Hepatic stellate cell (primary cell): ENCODE measurements around the gene MGARP.

Source experiments
- DNase-seq: peaks from one replicate; pipeline ENCODE4 v3.0.0; 2011; ENCODE audit warnings: low spot score

The MGARP gene

DNA sequence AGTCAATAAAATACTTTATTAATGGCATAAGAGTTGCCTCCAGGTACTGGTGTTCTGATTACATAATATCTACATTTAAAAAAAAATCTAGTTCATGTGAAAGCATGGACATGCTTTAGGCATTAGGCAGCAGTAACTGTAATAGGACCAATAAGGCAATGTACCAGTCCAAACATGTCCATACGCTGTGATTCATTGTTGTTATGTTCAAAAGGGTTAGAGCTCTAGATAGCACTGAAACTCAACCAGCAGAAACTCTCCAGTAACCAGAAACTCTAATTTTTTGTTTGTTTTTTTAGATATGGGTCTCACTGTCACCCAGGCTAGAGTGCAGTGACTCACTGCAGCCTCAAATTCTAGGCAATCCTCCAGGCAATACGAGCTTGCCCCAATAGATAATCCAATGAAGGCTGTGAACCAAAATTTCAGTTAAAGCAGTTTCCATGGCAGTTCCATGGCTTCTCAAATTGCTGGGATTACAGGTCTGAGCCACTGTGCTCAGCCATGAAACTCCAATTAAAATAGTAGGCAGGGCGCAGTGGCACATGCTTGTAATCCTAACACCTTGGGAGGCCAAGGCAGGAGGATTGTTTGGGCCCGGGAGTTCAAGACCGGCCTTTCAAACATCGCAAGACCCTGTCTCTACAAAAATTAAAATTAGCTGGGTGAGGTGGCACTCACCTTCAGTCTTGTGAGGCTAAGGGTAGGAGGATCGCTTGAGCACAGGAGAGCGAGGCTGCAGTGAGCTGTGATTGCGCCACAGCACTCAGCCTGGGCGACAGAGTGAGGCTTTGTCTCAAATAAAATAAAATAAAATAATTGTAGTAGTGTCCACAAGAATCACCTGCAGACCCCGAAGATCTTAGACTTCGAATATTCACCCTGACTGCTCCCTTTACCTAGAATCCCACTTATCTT is 36.3 kb downstream of the MGARP start:
- peak; percentile 81 for DNase-seq

DNA sequence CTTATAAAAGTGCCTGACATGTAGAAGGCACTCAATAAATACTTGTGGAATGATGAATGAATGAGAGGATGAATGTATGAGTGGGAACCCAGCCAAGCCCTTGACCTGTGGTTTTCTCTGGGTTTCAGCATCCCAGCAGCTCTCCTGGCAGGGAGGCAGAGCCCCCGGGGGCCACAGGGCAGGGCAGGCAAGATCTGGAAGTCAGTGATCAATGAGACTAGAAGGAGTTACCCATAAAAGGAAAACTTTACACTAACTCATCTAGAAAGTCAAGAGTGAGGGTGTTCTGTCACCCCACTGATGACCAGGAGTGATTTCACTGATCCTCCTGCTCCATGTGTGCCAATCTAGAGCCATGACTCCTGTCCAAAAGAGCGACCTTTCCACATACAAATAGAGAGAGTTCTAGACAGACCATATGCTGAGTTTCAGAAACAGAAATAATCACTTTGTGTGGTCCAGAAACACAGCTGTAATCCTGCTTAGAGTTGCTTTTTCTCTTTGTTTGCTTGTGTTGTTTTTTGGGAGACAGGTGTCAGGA is 37.4 kb downstream of the MGARP start:
- peak; percentile 51 for DNase-seq

DNA sequence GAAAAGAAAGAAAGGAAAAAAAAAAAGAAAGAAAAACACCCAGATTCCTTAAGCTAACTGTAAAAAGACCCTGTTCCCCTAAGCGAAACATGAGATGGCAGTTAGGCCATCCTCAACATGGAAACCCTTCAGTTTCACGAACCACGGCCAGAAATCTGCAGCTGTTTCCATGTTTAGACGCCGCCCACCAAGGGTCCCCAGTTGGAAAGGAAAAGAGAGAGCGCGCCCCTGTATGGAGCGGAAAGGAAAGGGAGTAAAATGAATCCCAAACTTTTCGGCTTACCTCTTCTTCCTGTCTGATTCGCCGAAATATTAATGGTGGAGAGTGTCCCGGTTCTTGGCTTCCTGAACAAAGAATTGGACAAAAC is 38.3 kb downstream of the MGARP start:
- DNase-seq, result no peak

- no peak for DNase-seq
These were observed 38.8 kb downstream of the MGARP start for GRCh38 chr4:139241086-139241783.

GRCh38 chr4:139239127-139239772 is 40.8 kb downstream of the MGARP start:
- no peak for DNase-seq

- no peak for DNase-seq
These were observed 45.8 kb downstream of the MGARP start for GRCh38 chr4:139234253-139234652.

DNA sequence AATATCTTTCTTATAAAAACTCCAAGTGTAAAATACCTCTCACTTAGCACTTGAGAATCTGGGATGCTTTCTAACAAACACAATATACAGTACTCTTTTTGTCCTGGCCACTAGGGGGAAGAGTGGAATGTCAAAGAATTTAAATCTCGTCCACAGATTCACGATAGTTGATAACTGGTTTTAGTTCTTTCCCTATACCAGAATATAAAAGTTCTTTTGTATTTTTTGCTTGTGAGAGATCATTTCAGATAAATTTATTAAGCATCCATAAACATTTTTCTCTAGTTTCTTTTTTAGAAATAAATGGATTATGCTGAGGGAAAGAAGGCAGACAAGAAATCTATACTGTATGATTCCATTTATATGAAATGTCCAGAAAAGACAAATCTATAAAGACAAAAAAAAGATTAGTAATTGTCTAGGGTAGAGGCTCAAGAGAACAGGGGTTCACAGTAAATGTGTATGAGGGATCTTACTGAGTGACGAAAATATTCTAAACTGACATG is 50.4 kb downstream of the MGARP start:
- DNase-seq, result peak; percentile 39

GRCh38 chr4:139227729-139228404 is 52.2 kb downstream of the MGARP start:
- DNase-seq, result no peak

DNA sequence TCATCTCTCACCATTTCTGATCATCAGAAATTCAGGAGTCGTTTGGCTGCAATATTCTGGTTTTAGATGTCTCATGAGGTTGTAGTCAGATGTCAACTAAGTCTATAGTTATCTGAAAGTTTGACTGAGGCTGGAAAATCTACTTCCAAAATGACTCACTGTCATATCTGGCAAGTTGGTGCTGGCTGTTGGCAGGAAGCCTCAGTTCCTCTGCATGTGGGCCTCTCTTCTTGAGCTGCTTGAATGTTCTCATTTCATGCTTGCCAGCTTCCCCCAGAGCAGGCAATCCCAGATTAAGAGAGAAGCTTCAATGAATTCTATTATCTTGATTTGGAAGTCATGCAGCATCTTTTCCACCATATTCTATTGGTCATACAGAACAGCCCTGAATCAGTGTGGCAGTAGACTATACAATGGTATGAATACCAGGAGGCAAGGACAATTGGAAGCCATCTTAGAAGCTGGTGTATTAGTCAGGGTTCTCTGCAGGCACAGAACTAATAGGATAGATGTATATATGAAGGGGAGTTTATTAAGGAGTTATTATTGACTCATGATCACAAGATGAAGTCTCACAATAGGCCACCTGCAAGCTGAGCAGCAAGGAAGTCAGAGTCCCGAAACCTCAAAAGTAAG is 56.2 kb downstream of the MGARP start:
- no peak for DNase-seq

DNA sequence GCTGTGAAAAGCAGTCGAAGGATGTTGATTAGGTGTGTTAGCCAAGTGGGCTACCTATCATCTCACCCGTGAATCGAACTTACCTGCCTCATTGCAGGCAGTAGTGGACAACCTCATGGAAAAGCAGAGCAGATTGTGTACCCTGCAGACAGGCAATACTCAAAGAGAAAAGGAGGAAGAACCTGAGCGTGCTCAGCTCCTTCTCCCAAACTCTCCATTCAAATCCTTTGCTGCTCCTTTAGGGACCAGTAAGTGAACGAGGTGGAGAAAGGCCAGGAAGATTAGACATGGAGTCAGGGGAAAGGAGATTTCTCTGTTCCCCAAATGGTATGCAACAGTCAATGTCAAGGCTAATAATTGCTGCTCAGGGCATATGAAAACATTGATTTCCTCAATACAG is 57.8 kb downstream of the MGARP start:
- no peak for DNase-seq

DNA sequence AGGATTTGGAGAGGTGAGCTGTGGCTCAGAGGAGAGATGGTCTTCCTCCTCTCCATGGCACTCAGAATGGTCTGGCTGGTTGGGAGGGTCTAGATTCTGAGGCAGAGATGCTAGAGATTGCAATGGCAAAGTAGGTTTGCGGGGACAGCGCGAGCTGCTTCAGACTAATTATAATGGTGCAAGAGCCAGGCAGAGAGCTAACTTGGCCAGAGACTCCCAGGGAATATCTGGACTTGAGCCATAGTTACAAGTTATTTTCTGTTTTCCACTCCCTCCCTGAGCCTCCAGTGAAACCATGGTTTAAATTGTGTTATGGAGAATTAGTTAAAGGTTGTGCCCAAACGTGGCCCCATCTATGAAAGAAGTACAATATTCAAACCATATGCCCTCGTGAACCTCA is 58.3 kb downstream of the MGARP start:
- no peak for DNase-seq

GRCh38 chr4:139219450-139220055 is 60.5 kb downstream of the MGARP start:
- DNase-seq, result no peak
